Measurements from ENCODE around the gene HLA-C. TPM values are rescaled to one million over a fixed set of nuclear protein-coding genes. Genes with fewer than 3 reads are reported as not detected.

The HLA-C gene
- total and polyA plus RNA-seq, 9 donors: 195 to 700 (median 354) TPM

GRCh38 chr6:31293343-31293742, 21.5 kb upstream of the HLA-C start:
- no peak overlapping the region for H3K4me3 ChIP-seq
- H3K9me3 ChIP-seq: no peaks in the 10 kb centered on the region
- no peaks in the 10 kb centered on the region for H3K27me3 ChIP-seq
- 7 to 13% (median 13%) methylated on average over 5 of the region's 5 CpGs for WGBS, 3 donors
- intact Hi-C loops (cut with DNase I): no loop called here
- H3K36me3 ChIP-seq: no peaks in the 10 kb centered on the region
- no peak overlapping the region for H3K27ac ChIP-seq
- TF ChIP-seq POLR2A (IDR thresholded peaks at IDR 0.05): no peak
- no peak for TF ChIP-seq CTCF (IDR thresholded peaks at IDR 0.05)
- TF ChIP-seq EP300 (IDR thresholded peaks at IDR 0.05): no peak
- DNase-seq: no peak
- H3K4me1 ChIP-seq (ENCODE audit: insufficient read depth): no peaks in the 10 kb centered on the region

GRCh38 chr6:31289788-31290187, 17.9 kb upstream of the HLA-C start:
- DNase-seq: no peak
- Histone ChIP-seq H3K4me3 (no peak overlapping the region), H3K27ac (no peak overlapping the region), H3K27me3 (no peaks in the 10 kb centered on the region), H3K36me3 (no peaks in the 10 kb centered on the region), H3K9me3 (no peaks in the 10 kb centered on the region), H3K4me1 (ENCODE audit: insufficient read depth) (no peaks in the 10 kb centered on the region)
- intact Hi-C loops (cut with DNase I): loop anchor here in 1 of 4 donors (10.0 kb wide), 1 partner anchor 185 kb away; no protein-coding TSS in a partner anchor
- TF ChIP-seq CTCF (IDR thresholded peaks at IDR 0.05) (no peak), EP300 (IDR thresholded peaks at IDR 0.05) (no peak), POLR2A (IDR thresholded peaks at IDR 0.05) (no peak)

- intact Hi-C loops (cut with DNase I): loop anchor here in 1 of 4 donors (10.0 kb wide), 1 partner anchor 187 kb away; no protein-coding TSS in a partner anchor
- 56 to 64% (median 60%) methylated on average over 4 of the region's 4 CpGs for WGBS, 3 donors
Observed at GRCh38 chr6:31287619-31288018, 15.7 kb upstream of the HLA-C start.

DNA sequence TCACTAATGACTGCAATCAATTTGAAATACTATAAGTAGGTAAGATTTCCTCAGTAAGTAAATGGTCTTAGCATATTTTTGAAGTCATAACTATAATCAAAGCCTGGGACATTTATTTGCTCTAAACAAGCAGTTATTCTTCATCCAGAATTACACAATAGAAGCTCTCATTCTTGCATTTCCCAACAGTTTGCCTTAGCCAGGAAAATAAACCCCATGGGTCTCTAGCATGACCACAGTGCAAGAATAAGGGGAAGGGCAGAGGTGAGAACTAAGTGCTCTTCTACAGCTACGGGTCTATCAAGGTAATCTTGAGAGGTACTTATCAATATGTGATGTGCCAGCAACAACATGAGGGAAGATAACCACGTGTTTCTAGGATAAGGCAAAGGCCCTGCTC, 14.1 kb upstream of the HLA-C start:
- TF ChIP-seq CTCF (IDR thresholded peaks at IDR 0.05) (no peak), EP300 (IDR thresholded peaks at IDR 0.05) (no peak), POLR2A (IDR thresholded peaks at IDR 0.05) (no peak)
- Histone ChIP-seq H3K27me3 (no peaks in the 10 kb centered on the region), H3K4me1 (ENCODE audit: insufficient read depth) (no peaks in the 10 kb centered on the region), H3K36me3 (no peaks in the 10 kb centered on the region), H3K9me3 (no peaks in the 10 kb centered on the region), H3K27ac (no peak overlapping the region), H3K4me3 (no peak overlapping the region)
- no peak for DNase-seq
- intact Hi-C loops (cut with DNase I): loop anchor here in 1 of 4 donors (10.0 kb wide), 1 partner anchor 189 kb away; no protein-coding TSS in a partner anchor
- 43 to 47% (median 45%) methylated on average over 2 of the region's 2 CpGs for WGBS, 3 donors

More at GRCh38 chr6:31287619-31288018, 15.7 kb upstream of the HLA-C start:
- no peaks in the 10 kb centered on the region for H3K27me3 ChIP-seq
- no peak for TF ChIP-seq POLR2A (IDR thresholded peaks at IDR 0.05)
- no peak for TF ChIP-seq CTCF (IDR thresholded peaks at IDR 0.05)
- no peak for TF ChIP-seq EP300 (IDR thresholded peaks at IDR 0.05)
- no peaks in the 10 kb centered on the region for H3K9me3 ChIP-seq
- no peak for DNase-seq
- H3K4me1 ChIP-seq (ENCODE audit: insufficient read depth): no peaks in the 10 kb centered on the region
- no peak overlapping the region for H3K27ac ChIP-seq
- H3K4me3 ChIP-seq: no peak overlapping the region
- no peaks in the 10 kb centered on the region for H3K36me3 ChIP-seq
